Measurements from ENCODE around the gene CEP19. TPM values are rescaled to one million over a fixed set of nuclear protein-coding genes. Genes with fewer than 3 reads are reported as not detected.

CEP19 gene
- total RNA-seq = 1 to 10 TPM in 2 of 4 donors, under 1 TPM in 1, not detected in 1; 0.63 to 1.4 (median 1.1) TPM

- peak; percentile 58 to 94 for DNase-seq (ENCODE audit: low spot score in 2 of 2)
- TF ChIP-seq CTCF (IDR thresholded peaks at IDR 0.05) = no peak
- TF ChIP-seq POLR2A (IDR thresholded peaks at IDR 0.05) = no peak
- H3K4me3 ChIP-seq (ENCODE audit: low read depth, poor library complexity, severe bottlenecking) = peak within 1 kb of the TSS; percentile 81
- intact Hi-C loops (cut with DNase I; ENCODE audit: low total_unique reads) = no loop called here
- 0% methylated on average over 6 to 20 of the region's 68 CpGs for WGBS, 2 donors
Measured at GRCh38 chr3:196711838-196712513, at the start of gene CEP19, which contains the start of gene PIGX. Gene CEP19, minus strand, starts transcription at chr3:196712250. Its CDS starts 3,593 bp downstream, at chr3:196708657. Gene PIGX, plus strand, starts transcription at chr3:196712377.

GRCh38 chr3:196757876-196758739 is 46.1 kb upstream of the CEP19 start:
- intact Hi-C loops (cut with DNase I; ENCODE audit: low total_unique reads) = no loop called here

GRCh38 chr3:196756732-196757131 is 44.7 kb upstream of the CEP19 start:
- TF ChIP-seq CTCF (IDR thresholded peaks at IDR 0.05) (no peak), POLR2A (IDR thresholded peaks at IDR 0.05) (no peak)
- WGBS, 2 donors = 74 to 82% methylated on average over 4 of the region's 4 CpGs
- no peak for DNase-seq (ENCODE audit: low spot score in 2 of 2)
- H3K4me3 ChIP-seq (ENCODE audit: low read depth, poor library complexity, severe bottlenecking) = no peak overlapping the region
- intact Hi-C loops (cut with DNase I; ENCODE audit: low total_unique reads) = no loop called here

More at GRCh38 chr3:196757876-196758739, 46.1 kb upstream of the CEP19 start:
- TF ChIP-seq CTCF (IDR thresholded peaks at IDR 0.05) (no peak), POLR2A (IDR thresholded peaks at IDR 0.05) (no peak)
- DNase-seq (ENCODE audit: low spot score in 2 of 2) = no peak
- WGBS, 2 donors = 85 to 88% methylated on average over 9 of the region's 9 CpGs
- H3K4me3 ChIP-seq (ENCODE audit: low read depth, poor library complexity, severe bottlenecking) = no peak overlapping the region

GRCh38 chr3:196754091-196754981 is 42.3 kb upstream of the CEP19 start:
- H3K4me3 ChIP-seq (ENCODE audit: low read depth, poor library complexity, severe bottlenecking) = no peak overlapping the region
- TF ChIP-seq POLR2A (IDR thresholded peaks at IDR 0.05) (no peak), CTCF (IDR thresholded peaks at IDR 0.05) (no peak)
- WGBS, 2 donors = 81 to 85% methylated on average over 9 of the region's 9 CpGs
- intact Hi-C loops (cut with DNase I; ENCODE audit: low total_unique reads) = no loop called here
- no peak for DNase-seq (ENCODE audit: low spot score in 2 of 2)

GRCh38 chr3:196753201-196753600 is 41.2 kb upstream of the CEP19 start:
- intact Hi-C loops (cut with DNase I; ENCODE audit: low total_unique reads) = no loop called here
- TF ChIP-seq POLR2A (IDR thresholded peaks at IDR 0.05) (no peak), CTCF (IDR thresholded peaks at IDR 0.05) (no peak)
- H3K4me3 ChIP-seq (ENCODE audit: low read depth, poor library complexity, severe bottlenecking) = no peak overlapping the region
- no peak for DNase-seq (ENCODE audit: low spot score in 2 of 2)
- 93 to 95% methylated on average over 8 of the region's 8 CpGs for WGBS, 2 donors
